GM12878 (cell line): Measurements from ENCODE around the gene ICA1.

Source experiments
- ATF3 ChIP-seq: IDR thresholded peaks from 2 replicates; pipeline ENCODE4 v1.6.1; 2011; ENCODE audit warnings: low read depth, mild to moderate bottlenecking, low read length, moderate library complexity, borderline replicate concordance; ENCODE audit errors: extremely low read depth
- BRCA1 ChIP-seq: IDR thresholded peaks from 2 replicates; pipeline ENCODE4 v1.6.1; 2011; ENCODE audit warnings: low read depth, low read length, improper control_type of control experiment
- CHD2 ChIP-seq: IDR thresholded peaks from 2 replicates; pipeline ENCODE4 v1.6.1; 2011; ENCODE audit warnings: low read depth, low read length, improper control_type of control experiment, borderline replicate concordance
- CTCF ChIP-seq, 3 experiments: IDR thresholded peaks in 2 of 3; conservative IDR thresholded peaks in 1 of 3; 2 replicates each; pipeline ENCODE4 v1.5.1; 2011; ENCODE audit warnings: low read depth in 3 of 3, low read length in 3 of 3, mild to moderate bottlenecking in 3 of 3, control low read depth in 2 of 3, moderate library complexity in 2 of 3, inconsistent platforms in 1 of 3, mixed read lengths in 1 of 3; ENCODE audit not compliant: control insufficient read depth in 2 of 3, insufficient read depth in 1 of 3; ENCODE audit errors: extremely low read depth in 1 of 3
- JUND ChIP-seq: IDR thresholded peaks from 2 replicates; pipeline ENCODE4 v1.6.1; 2012; ENCODE audit warnings: low read depth, mild to moderate bottlenecking, low read length, improper control_type of control experiment, moderate library complexity
- KAT2A ChIP-seq: conservative IDR thresholded peaks from 2 replicates; pipeline ENCODE4 v1.6.1; 2011; ENCODE audit warnings: low read depth, low read length; ENCODE audit not compliant: control insufficient read depth
- KDM1A ChIP-seq: fragments of 200-600 bp; sonication (generic); IDR thresholded peaks from 2 replicates; pipeline ENCODE4 v1.6.1; 2016; ENCODE audit warnings: borderline replicate concordance
- NR2C1 ChIP-seq: fragments of 450-650 bp; IDR thresholded peaks from 2 replicates; pipeline ENCODE4 v1.6.1; 2017; ENCODE audit warnings: antibody characterized with exemption, mild to moderate bottlenecking, moderate library complexity
- POLR2A ChIP-seq: IDR thresholded peaks from 2 replicates; pipeline ENCODE4 v1.6.1; 2011; ENCODE audit warnings: low read depth, mild to moderate bottlenecking, low read length
- TF ChIP-seq, protein P1 (sequence below): fragments of 450-650 bp; IDR thresholded peaks from 2 replicates; pipeline ENCODE4 v1.6.1; 2016; ENCODE audit warnings: mild to moderate bottlenecking
- TF ChIP-seq, protein P2 (sequence below): IDR thresholded peaks from 2 replicates; pipeline ENCODE4 v1.6.1; 2011; ENCODE audit warnings: borderline replicate concordance, low read depth, mild to moderate bottlenecking, moderate library complexity, mixed read lengths, low read length; ENCODE audit not compliant: insufficient read depth; ENCODE audit errors: extremely low read length

- TF ChIP-seq JUND = no peak
- TF ChIP-seq ATF3 = no peak
- TF ChIP-seq BRCA1 = no peak
- TF ChIP-seq CTCF (IDR thresholded peaks at IDR 0.05 in 2 of 3, conservative IDR thresholded peaks at IDR 0.05 in 1 of 3; ENCODE audit: control insufficient read depth in 2 of 3, extremely low read depth in 1 of 3, insufficient read depth in 1 of 3, low read depth in 3 of 3, low read length in 3 of 3) = no peak
- TF ChIP-seq, protein P1, sequence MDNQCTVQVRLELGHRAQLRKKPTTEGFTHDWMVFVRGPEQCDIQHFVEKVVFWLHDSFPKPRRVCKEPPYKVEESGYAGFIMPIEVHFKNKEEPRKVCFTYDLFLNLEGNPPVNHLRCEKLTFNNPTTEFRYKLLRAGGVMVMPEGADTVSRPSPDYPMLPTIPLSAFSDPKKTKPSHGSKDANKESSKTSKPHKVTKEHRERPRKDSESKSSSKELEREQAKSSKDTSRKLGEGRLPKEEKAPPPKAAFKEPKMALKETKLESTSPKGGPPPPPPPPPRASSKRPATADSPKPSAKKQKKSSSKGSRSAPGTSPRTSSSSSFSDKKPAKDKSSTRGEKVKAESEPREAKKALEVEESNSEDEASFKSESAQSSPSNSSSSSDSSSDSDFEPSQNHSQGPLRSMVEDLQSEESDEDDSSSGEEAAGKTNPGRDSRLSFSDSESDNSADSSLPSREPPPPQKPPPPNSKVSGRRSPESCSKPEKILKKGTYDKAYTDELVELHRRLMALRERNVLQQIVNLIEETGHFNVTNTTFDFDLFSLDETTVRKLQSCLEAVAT = no peak
- TF ChIP-seq NR2C1 = no peak
- TF ChIP-seq CHD2 = no peak
- no peak for TF ChIP-seq POLR2A
- TF ChIP-seq KDM1A = no peak
- TF ChIP-seq KAT2A = no peak
- TF ChIP-seq, protein P2, sequence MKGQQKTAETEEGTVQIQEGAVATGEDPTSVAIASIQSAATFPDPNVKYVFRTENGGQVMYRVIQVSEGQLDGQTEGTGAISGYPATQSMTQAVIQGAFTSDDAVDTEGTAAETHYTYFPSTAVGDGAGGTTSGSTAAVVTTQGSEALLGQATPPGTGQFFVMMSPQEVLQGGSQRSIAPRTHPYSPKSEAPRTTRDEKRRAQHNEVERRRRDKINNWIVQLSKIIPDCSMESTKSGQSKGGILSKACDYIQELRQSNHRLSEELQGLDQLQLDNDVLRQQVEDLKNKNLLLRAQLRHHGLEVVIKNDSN = no peak
Measured at GRCh38 chr7:8146788-8147413, 115.1 kb downstream of the ICA1 start.
